ENCODE data around the gene BTBD9.

Gene BTBD9

DNA sequence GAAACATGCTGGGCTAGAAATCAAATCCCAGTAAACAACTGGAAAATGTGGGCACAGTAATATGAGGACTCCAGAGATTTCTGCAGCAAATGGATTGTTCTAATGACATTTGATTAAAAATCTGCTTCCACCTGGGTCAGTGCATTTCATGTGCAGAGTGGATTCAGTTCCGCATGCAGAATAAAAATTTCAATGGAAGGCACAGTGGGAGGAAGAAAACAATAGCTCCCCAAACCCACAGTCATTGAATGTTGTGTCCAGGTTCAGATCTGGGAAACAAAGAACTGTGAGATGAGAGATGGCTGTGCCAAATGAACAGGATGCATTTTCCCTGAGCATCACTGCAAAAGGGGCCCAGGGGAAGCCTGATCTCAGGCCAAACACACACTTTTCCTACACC, 403.1 kb downstream of the BTBD9 start:
- DNase-seq (ENCODE audit: low read depth), result no peak

- no peak for DNase-seq (ENCODE audit: low read depth)
Measured at GRCh38 chr6:38234934-38235682, 404.6 kb downstream of the BTBD9 start.

DNA sequence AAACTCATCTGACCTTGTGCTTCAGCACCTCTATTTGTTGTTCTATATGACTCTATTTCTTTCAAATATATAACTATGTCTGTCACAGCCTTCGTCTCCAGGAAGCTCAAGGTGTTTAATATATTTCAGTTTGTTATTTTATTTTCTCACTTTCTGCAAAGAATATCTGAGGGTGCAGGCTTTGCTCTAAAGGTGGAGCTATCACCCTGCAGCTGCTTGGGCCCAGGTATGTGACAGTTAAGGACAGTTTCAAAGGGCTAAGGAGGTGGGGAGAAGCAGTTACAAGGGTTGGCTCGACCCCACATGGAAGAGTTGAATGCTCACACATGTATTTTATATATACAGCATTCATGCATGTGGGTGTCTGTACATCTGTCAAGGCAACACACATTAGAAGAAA, 405.6 kb downstream of the BTBD9 start:
- DNase-seq (ENCODE audit: low read depth), result no peak

- no peak for DNase-seq (ENCODE audit: low read depth)
Measured at GRCh38 chr6:38233161-38233791, 406.5 kb downstream of the BTBD9 start.

GRCh38 chr6:38225766-38226165, 414.0 kb downstream of the BTBD9 start:
- no peak for DNase-seq (ENCODE audit: low read depth)

DNA sequence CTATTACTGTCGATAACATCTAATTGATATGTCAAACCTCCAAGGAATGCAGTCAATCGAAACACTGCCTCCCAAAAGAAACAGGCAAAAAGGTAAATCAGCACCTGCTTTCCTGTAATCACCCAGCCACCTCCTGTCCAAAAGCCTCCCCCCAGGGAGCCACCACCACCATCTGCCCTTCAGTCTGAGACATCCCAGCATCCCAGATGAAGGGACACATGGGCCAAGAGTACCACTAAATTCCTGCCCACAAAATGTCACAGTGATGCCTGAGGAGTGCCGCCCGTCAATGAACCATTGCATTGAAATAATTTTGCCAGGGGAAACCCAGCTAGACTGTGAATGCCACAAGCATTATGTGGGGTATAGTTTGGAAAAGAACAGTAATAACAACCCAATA, 418.5 kb downstream of the BTBD9 start:
- no peak for DNase-seq (ENCODE audit: low read depth)

- no peak for DNase-seq (ENCODE audit: low read depth)
Measured at GRCh38 chr6:38220069-38220723, 419.5 kb downstream of the BTBD9 start.

GRCh38 chr6:38218235-38218634, 421.5 kb downstream of the BTBD9 start:
- no peak for DNase-seq (ENCODE audit: low read depth)

GRCh38 chr6:38216451-38216850, 423.3 kb downstream of the BTBD9 start:
- DNase-seq (ENCODE audit: low read depth), result no peak

DNA sequence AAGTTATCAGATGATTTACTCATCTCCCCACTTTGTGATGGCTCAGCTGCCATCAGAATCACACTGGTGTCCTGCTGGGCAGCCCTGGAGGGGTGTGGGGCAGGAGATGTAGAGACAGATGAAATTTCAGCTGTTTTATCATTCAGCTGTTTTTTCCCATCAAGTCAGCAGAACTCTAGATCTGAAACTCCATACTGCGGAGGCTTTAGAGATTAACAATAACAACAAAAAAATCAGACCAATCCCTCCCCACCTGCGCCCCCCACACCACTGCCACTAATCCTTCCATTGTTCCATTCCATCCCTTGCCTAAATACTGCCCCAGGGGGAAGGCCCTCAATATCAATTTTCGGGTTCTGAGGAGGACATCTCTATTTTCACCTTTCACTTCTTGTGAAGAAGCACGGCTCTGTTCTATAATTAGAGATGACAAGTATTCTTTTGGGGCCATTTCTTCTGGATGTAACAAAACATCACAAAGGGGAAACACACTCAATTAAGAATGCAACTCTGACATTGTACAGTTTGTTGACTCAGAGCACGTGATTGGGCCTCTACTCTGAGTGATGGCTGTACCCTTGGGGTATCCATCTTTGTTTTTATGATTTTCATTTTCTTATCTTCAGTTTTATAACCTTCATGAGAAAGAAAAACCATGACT, 423.9 kb downstream of the BTBD9 start:
- DNase-seq (ENCODE audit: low read depth), result no peak

DNA sequence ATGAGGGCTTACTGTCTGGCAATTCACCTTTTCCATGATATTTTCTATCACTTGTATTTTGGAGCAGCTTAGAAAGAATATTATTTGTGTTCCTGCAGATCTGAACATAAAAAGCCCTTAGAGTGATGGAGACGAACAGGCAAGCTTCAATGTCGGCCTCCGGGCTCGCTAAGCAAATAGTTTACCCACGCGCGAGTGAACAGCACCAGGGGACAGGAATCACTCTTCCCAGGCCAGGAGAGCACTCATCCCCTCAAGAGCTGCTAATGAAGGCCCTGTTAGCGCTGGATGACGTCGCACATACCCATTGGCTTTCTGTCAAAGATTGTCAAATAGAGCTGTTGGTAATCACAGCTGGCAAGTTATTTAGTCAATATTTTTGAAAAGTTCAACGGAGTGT, 424.5 kb downstream of the BTBD9 start:
- DNase-seq (ENCODE audit: low read depth), result no peak

- no peak for DNase-seq (ENCODE audit: low read depth)
Measured at GRCh38 chr6:38214159-38214558, 425.6 kb downstream of the BTBD9 start.

GRCh38 chr6:38213251-38213658, 426.5 kb downstream of the BTBD9 start:
- no peak for DNase-seq (ENCODE audit: low read depth)

DNA sequence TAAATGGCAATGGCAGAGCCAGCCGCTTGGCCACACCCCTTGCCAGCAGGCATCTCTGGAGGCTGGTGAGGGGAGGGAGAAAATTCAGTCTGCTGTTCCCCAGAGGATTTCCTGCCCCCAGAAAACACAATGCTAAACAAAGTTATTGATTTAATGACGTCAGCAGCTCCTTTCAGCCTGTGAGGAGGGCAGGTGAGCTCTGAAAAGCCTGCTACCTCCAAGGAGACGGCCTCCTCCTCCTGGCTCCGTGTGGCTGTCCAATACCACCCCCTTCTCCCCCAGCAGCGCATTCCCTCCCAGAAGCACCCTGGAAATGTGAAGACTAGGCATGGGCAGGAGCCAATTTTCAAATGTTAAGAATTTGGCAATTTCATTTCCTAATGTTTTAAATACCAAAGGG, 427.1 kb downstream of the BTBD9 start:
- DNase-seq (ENCODE audit: low read depth), result no peak

- no peak for DNase-seq (ENCODE audit: low read depth)
Measured at GRCh38 chr6:38212116-38212515, 427.6 kb downstream of the BTBD9 start.

- no peak for DNase-seq (ENCODE audit: low read depth)
Measured at GRCh38 chr6:38209371-38210260, 430.1 kb downstream of the BTBD9 start.

DNA sequence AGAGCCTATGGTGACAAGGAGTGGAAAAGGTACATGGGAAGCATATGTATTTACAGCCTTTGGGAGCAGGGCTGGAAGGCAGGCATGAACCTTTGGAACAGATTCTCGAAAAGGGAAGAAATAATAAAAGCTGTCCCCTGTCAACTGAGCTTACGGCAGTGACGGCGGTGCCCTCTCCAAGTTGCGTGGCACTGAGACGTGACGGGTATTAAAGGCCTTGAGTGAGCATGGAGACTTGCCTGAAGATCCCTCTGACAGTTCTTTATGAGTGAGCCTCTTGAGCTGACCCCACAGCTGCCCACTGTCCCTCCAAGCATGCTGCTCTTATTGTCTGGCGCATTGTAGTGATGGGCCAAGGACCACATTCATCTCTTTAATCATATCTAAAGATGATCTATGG, 431.7 kb downstream of the BTBD9 start:
- DNase-seq (ENCODE audit: low read depth), result no peak

GRCh38 chr6:38207375-38207774, 432.4 kb downstream of the BTBD9 start:
- no peak for DNase-seq (ENCODE audit: low read depth)

DNA sequence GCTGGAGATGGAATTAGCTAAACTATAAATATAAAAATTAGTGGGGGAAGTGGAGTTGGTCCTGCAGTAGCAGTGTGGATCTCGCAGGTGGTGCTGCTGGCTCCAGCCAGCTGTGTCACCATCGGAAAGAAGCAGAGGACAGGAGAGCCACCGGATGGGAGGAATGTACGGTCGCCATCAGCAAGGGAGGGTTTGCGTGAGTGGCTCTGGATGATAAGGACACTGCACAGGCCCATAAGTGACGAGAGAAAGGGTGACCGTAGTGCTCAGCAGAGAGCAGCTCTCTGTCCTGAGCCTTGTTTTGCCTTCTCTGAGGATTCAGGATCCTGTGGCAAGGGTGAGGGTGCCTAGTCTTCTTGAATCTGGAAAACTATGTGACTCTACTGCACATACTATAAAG, 441.5 kb downstream of the BTBD9 start:
- DNase-seq (ENCODE audit: low read depth), result no peak

- DNase-seq (ENCODE audit: low read depth), result no peak
Measured at GRCh38 chr6:38195113-38195635, 444.6 kb downstream of the BTBD9 start.

GRCh38 chr6:38194589-38194988, 445.1 kb downstream of the BTBD9 start:
- no peak for DNase-seq (ENCODE audit: low read depth)

GRCh38 chr6:38194282-38194572, 445.5 kb downstream of the BTBD9 start:
- DNase-seq (ENCODE audit: low read depth), result no peak
